ENCODE results near the gene ACTL7A. TPM values are rescaled to one million over a fixed set of nuclear protein-coding genes. Genes with fewer than 3 reads are reported as not detected.
"Not testable (repeated sequence)": the region's sequence is repeated elsewhere in the genome, so short reads cannot be mapped to it uniquely, and the experiment has no call there.

The ACTL7A gene
- total RNA-seq, 1 donor from 2014 or later = not detected

DNA sequence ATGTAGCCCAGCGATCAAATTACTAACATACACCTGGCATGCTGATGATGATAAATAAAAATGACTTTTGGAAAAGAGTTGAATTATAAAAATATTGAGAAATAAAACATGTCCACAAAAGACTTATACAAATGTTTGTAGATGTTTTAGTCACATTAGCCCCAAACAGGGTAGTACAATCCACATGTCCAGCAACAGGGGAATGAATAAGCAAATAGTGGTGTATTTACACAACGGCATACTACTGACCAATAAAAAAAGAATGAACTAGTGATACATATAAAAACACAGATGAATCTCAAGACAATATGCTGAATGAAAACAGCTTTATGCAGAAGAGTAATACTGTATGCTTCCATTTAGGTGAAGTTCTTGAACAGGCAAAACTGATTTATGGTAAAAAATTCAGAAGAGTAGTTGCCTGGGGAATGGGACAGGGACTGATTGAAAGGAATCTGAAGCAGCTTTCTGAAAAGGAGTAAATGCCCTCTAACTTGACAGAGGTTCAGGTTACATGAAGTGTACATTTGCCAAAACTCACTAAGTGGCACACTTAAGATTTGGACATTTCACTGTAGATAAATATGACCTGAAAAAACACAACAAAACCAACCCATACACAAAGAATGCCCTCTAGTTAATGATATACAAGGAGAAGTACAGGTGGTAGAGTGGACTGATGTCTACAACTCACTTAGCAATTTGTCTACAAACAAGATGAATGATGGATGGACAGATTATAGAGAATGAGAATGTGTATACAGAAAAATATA, 35.4 kb downstream of the ACTL7A start:
- Mint-ChIP-seq H3K4me3 (ENCODE audit: unreplicated experiment) (no peak overlapping the region), H3K36me3 (ENCODE audit: low read depth) (peaks cover 45% of the 10 kb centered on the region), H3K9me3 (ENCODE audit: low read depth) (no peaks in the 10 kb centered on the region), H3K27ac (ENCODE audit: unreplicated experiment) (no peak overlapping the region), H3K27me3 (ENCODE audit: low read depth) (no peaks in the 10 kb centered on the region), H3K4me1 (ENCODE audit: low read depth) (no peaks in the 10 kb centered on the region)
- DNase-seq (ENCODE audit: low spot score) = no peak
- TF ChIP-seq, protein P1, sequence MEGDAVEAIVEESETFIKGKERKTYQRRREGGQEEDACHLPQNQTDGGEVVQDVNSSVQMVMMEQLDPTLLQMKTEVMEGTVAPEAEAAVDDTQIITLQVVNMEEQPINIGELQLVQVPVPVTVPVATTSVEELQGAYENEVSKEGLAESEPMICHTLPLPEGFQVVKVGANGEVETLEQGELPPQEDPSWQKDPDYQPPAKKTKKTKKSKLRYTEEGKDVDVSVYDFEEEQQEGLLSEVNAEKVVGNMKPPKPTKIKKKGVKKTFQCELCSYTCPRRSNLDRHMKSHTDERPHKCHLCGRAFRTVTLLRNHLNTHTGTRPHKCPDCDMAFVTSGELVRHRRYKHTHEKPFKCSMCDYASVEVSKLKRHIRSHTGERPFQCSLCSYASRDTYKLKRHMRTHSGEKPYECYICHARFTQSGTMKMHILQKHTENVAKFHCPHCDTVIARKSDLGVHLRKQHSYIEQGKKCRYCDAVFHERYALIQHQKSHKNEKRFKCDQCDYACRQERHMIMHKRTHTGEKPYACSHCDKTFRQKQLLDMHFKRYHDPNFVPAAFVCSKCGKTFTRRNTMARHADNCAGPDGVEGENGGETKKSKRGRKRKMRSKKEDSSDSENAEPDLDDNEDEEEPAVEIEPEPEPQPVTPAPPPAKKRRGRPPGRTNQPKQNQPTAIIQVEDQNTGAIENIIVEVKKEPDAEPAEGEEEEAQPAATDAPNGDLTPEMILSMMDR (IDR thresholded peaks at IDR 0.05) = no peak

DNA sequence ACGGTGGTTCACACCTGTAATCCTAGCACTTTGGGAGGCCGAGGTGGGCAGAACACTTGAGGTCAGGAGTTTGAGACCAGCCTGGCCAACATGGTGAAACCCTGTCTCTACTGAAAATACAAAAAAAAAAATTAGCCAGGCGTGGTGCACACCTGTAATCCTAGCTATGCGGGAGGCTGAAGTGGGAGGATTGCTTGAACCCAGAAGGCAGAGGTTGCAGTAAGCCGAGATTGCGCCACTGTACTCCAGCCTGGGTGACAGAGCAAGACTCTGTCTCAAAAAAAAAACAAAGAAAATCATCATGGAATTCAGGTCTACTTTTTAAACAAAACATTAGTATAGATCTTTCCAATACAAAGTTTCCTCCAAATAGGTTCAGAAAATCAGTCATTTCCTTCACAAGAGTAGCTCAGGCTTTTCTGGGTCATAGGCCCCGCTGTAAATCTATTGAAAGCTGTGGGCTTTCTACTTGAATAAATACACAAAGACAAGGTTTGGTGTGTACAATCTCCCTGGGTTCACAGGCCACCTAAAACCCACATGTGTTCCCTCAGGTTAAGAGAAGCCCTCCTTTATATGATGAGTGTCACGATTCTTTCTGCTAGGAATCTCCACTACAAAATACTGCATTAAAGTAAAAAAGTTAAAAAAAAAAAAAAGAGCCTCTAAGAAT, 37.1 kb downstream of the ACTL7A start:
- not testable (repeated sequence) for H3K4me3 Mint-ChIP-seq (ENCODE audit: unreplicated experiment); H3K27me3 Mint-ChIP-seq (ENCODE audit: low read depth); DNase-seq (ENCODE audit: low spot score); H3K4me1 Mint-ChIP-seq (ENCODE audit: low read depth); H3K9me3 Mint-ChIP-seq (ENCODE audit: low read depth); H3K27ac Mint-ChIP-seq (ENCODE audit: unreplicated experiment)
- H3K36me3 Mint-ChIP-seq (ENCODE audit: low read depth) = peaks cover 47% of the 10 kb centered on the region

DNA sequence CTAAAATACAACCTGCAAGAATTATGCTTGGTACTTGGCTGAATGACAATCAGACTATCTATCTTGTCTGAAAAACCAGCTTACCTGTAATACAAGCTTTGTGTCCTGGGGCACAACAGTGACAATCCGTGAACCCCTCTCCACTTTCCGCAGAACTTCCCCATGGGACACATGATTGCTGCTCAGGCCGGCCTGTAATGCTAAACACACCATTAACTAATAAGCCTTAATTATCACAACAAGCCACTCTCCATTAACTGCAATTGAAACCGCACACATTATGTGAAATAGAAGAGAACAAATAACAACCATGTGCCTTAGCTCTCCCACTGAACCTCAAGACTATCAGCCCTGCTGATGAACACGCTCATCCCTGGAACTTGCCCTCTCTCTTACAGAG, 38.1 kb downstream of the ACTL7A start:
- Mint-ChIP-seq H3K4me3 (ENCODE audit: unreplicated experiment) (no peak overlapping the region), H3K27ac (ENCODE audit: unreplicated experiment) (no peak overlapping the region), H3K27me3 (ENCODE audit: low read depth) (no peaks in the 10 kb centered on the region), H3K9me3 (ENCODE audit: low read depth) (no peaks in the 10 kb centered on the region), H3K4me1 (ENCODE audit: low read depth) (no peaks in the 10 kb centered on the region), H3K36me3 (ENCODE audit: low read depth) (peaks cover 48% of the 10 kb centered on the region)
- no peak for DNase-seq (ENCODE audit: low spot score)
- TF ChIP-seq, protein P1 (IDR thresholded peaks at IDR 0.05) = no peak

DNA sequence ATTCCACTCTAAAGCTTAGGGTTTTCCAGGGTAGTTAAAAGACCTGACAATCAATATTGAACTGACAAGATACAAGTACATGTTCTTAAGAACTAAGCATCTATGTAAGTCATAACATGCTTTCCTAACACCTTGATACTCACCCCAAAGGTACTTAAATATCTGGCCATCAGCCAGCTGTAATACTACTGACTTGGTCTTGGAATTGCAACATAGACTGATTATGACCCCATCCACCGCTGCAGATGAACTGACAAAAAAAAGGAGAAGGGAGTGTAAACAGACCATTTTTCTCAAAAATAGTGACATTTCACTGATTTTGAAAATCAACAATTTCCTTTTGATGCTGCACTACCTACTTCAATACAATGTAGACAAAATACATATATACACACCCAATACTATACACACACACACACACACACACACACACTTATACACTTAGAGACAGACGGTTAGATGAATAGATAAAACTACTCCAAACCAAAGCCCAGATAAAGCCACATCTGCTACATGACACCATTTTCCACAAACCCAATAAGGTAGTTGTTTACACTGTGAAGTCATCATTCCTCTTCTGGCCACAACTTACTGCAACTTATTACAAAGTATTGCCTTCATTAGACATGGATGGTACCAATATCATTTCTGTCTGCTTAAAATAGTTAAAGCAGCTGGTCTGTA, 41.5 kb downstream of the ACTL7A start:
- no peaks in the 10 kb centered on the region for H3K27me3 Mint-ChIP-seq (ENCODE audit: low read depth)
- DNase-seq (ENCODE audit: low spot score) = no peak
- no peaks in the 10 kb centered on the region for H3K4me1 Mint-ChIP-seq (ENCODE audit: low read depth)
- H3K27ac Mint-ChIP-seq (ENCODE audit: unreplicated experiment) = no peak overlapping the region
- no peaks in the 10 kb centered on the region for H3K9me3 Mint-ChIP-seq (ENCODE audit: low read depth)
- no peak overlapping the region for H3K4me3 Mint-ChIP-seq (ENCODE audit: unreplicated experiment)
- H3K36me3 Mint-ChIP-seq (ENCODE audit: low read depth) = peaks cover 40% of the 10 kb centered on the region
- TF ChIP-seq, protein P1 (IDR thresholded peaks at IDR 0.05) = no peak

DNA sequence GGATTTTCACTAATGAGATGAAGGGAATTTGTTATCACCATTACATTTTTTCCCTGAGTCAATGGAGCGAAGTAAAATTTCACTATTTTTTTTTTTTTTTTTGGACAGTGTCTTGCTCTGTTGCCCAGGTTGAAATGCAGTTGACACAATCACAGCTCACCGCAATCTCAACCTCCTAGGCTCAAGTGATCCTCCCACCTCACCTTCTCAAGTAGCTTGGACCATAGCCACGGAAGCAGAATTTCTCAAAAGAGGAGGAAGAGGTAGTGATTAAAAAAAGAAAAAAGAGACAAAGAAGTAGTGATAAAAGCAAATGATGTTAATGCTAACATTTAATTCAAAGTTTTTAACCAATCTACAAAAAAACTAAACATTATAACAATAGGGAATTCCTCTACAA, 42.1 kb downstream of the ACTL7A start:
- Mint-ChIP-seq H3K4me1 (ENCODE audit: low read depth) (no peaks in the 10 kb centered on the region), H3K36me3 (ENCODE audit: low read depth) (peaks cover 46% of the 10 kb centered on the region), H3K4me3 (ENCODE audit: unreplicated experiment) (no peak overlapping the region), H3K27me3 (ENCODE audit: low read depth) (no peaks in the 10 kb centered on the region), H3K27ac (ENCODE audit: unreplicated experiment) (no peak overlapping the region), H3K9me3 (ENCODE audit: low read depth) (no peaks in the 10 kb centered on the region)
- TF ChIP-seq, protein P1 (IDR thresholded peaks at IDR 0.05) = no peak
- no peak for DNase-seq (ENCODE audit: low spot score)
